Uterus (tissue), 4 donors: ENCODE measurements around the gene CCDC157. TPM values are rescaled to one million over a fixed set of nuclear protein-coding genes. Genes with fewer than 3 reads are reported as not detected.

Source experiments
- DNase-seq, 2 donors: peaks; one replicate each; pipeline ENCODE4 v3.0.0-alpha.2; 2019 to 2020
- H3K27ac ChIP-seq, 2 donors: fragments of 200-600 bp; sonication (generic); 1 replicate in 1 of 2; 2 replicates in 1 of 2; pipeline ENCODE4 v1.5.1; 2016 to 2018
- H3K27me3 ChIP-seq, 2 donors: fragments of 200-600 bp; sonication (generic); one replicate each; pipeline ENCODE4 v1.5.1; 2018 to 2019; ENCODE audit warnings: control low read depth in 1 of 2
- H3K36me3 ChIP-seq, 2 donors: fragments of 200-600 bp; sonication (generic); one replicate each; pipeline ENCODE4 v1.5.1; 2019; ENCODE audit warnings: control low read depth in 1 of 2
- H3K4me1 ChIP-seq, 2 donors: fragments of 200-600 bp; sonication (generic); one replicate each; pipeline ENCODE4 v1.5.1; 2018 to 2019; ENCODE audit warnings: control low read depth in 1 of 2
- H3K4me3 ChIP-seq, 2 donors: fragments of 200-600 bp; sonication (generic); 1 replicate in 1 of 2; 2 replicates in 1 of 2; pipeline ENCODE4 v1.5.1; 2018 to 2019; ENCODE audit warnings: mild to moderate bottlenecking in 1 of 2
- H3K9me3 ChIP-seq, 2 donors: fragments of 200-600 bp; sonication (generic); one replicate each; pipeline ENCODE4 v1.5.1; 2019; ENCODE audit warnings: control low read depth in 1 of 2
- POLR2A ChIP-seq, 2 donors: fragments of 450-650 bp; IDR thresholded peaks; one replicate each; pipeline ENCODE4 v1.6.1; 2016; ENCODE audit warnings: antibody characterized with exemption in 2 of 2, mild to moderate bottlenecking in 1 of 2, moderate library complexity in 1 of 2
- intact Hi-C: fragments of 100-400 bp; cut with DNase I; formaldehyde crosslinking; loops from one replicate; pipeline ENCODE4 v1.15.1; 2023; ENCODE audit warnings: low total_unique reads
- total RNA-seq, 4 donors: library from RNA; depleted of rRNA in 3 of 4; stranded (reverse); fragments of >200 nt in 3 of 4; gene quantifications; one replicate each; pipeline versions ENCODE4 v1.1.0 to v1.2.4, GENCODE V29; 2014 to 2023
- TF ChIP-seq, protein P1 (sequence below), 4 experiments: fragments of 200-600 bp in 2 of 4; fragments of 450-650 bp in 2 of 4; sonication (generic) in 2 of 4; IDR thresholded peaks; one replicate each; pipeline ENCODE4 v1.5.1; 2016 to 2019; ENCODE audit warnings: antibody characterized with exemption in 4 of 4, mild to moderate bottlenecking in 2 of 4, moderate library complexity in 1 of 4
- donor health status: DM: yes; HTN: yes; CAD: no.

CCDC157 gene
- total RNA-seq, 4 donors from 2014 or later, result 2.9 to 6.8 (median 4.6) TPM; not detected in 1

DNA sequence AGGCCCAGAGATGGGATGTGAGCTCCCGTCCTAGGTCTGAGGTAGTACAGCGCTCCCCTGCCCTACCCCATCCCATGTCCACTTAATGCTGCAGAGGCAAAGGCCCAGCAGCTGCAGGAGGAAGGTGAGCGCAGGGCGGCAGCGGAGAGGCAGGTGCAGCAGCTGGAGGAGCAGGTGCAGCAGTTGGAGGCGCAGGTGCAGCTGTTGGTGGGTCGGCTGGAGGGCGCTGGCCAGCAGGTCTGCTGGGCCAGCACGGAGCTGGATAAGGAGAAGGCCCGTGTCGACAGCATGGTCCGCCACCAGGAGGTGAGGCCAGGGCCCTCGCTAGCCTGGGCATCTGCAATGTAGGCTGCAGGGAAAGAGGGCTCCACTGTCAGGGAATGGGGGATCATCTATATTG lies 15.2 kb downstream of the CCDC157 start:
- Histone ChIP-seq H3K4me1 (no peaks in the 10 kb centered on the region), H3K9me3 (no peaks in the 10 kb centered on the region), H3K36me3 (no peaks in the 10 kb centered on the region), H3K27ac (no peak overlapping the region), H3K4me3 (no peak overlapping the region), H3K27me3 (no peaks in the 10 kb centered on the region)
- TF ChIP-seq, protein P1, sequence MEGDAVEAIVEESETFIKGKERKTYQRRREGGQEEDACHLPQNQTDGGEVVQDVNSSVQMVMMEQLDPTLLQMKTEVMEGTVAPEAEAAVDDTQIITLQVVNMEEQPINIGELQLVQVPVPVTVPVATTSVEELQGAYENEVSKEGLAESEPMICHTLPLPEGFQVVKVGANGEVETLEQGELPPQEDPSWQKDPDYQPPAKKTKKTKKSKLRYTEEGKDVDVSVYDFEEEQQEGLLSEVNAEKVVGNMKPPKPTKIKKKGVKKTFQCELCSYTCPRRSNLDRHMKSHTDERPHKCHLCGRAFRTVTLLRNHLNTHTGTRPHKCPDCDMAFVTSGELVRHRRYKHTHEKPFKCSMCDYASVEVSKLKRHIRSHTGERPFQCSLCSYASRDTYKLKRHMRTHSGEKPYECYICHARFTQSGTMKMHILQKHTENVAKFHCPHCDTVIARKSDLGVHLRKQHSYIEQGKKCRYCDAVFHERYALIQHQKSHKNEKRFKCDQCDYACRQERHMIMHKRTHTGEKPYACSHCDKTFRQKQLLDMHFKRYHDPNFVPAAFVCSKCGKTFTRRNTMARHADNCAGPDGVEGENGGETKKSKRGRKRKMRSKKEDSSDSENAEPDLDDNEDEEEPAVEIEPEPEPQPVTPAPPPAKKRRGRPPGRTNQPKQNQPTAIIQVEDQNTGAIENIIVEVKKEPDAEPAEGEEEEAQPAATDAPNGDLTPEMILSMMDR (IDR thresholded peaks at IDR 0.05), result no peak
- TF ChIP-seq POLR2A (IDR thresholded peaks at IDR 0.05), result no peak
- intact Hi-C loops, result no loop called here
- DNase-seq, result no peak

- no peak for DNase-seq
- Histone ChIP-seq H3K27ac (no peak overlapping the region), H3K27me3 (no peaks in the 10 kb centered on the region), H3K4me3 (no peak overlapping the region), H3K9me3 (no peaks in the 10 kb centered on the region), H3K4me1 (no peaks in the 10 kb centered on the region), H3K36me3 (no peaks in the 10 kb centered on the region)
- TF ChIP-seq, protein P1 (IDR thresholded peaks at IDR 0.05), result no peak
- no peak for TF ChIP-seq POLR2A (IDR thresholded peaks at IDR 0.05)
- intact Hi-C loops, result no loop called here
Observed at GRCh38 chr22:30372915-30373314, 16.1 kb downstream of the CCDC157 start.

DNA sequence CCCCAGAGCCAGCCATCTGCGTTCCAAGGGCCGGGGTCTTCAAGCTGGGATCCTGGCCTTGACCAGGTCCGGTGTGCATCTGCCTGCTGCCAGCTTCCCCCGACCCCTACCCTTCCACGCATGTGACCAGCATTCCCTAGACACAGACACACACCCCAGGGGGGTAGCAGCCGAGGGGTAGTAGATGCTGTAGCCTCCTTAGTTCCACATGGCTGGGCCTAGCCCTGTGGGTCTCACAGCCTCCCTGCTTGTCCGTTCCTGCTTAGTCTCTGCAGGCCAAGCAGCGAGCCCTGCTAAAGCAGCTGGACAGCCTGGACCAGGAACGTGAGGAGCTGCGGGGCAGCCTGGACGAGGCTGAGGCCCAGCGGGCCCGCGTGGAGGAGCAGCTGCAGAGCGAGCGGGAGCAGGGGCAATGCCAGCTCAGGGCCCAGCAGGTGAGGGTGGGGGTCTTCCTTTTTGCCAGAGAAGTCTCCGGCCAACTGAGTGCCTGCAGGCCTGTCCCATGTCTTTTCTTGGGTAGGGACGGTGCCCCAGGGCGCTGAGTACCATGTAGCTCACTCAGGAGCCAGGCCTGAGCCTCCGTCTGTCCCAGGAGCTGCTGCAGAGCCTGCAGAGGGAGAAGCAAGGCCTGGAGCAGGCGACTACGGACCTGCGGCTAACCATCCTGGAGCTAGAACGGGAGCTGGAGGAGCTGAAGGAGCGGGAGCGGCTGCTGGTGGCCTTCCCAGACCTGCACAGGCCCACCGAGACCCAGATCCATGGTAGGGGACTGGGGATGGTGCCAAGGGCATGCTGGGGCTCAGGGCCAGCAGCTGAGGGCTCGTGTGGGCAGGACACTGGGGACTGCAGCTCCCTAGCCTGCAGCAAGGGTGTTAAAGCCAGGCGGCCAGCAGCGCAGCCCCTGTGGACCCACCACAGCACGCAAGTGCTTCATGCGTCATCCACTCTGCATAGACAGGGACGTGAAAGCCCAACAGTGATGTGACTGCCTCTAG lies 16.8 kb downstream of the CCDC157 start:
- no peaks in the 10 kb centered on the region for H3K4me1 ChIP-seq
- no peak for DNase-seq
- no peaks in the 10 kb centered on the region for H3K36me3 ChIP-seq
- no peak overlapping the region for H3K27ac ChIP-seq
- no peak overlapping the region for H3K4me3 ChIP-seq
- intact Hi-C loops, result no loop called here
- H3K27me3 ChIP-seq, result no peaks in the 10 kb centered on the region
- no peak for TF ChIP-seq POLR2A (IDR thresholded peaks at IDR 0.05)
- TF ChIP-seq, protein P1 (IDR thresholded peaks at IDR 0.05), result no peak
- H3K9me3 ChIP-seq, result no peaks in the 10 kb centered on the region

DNA sequence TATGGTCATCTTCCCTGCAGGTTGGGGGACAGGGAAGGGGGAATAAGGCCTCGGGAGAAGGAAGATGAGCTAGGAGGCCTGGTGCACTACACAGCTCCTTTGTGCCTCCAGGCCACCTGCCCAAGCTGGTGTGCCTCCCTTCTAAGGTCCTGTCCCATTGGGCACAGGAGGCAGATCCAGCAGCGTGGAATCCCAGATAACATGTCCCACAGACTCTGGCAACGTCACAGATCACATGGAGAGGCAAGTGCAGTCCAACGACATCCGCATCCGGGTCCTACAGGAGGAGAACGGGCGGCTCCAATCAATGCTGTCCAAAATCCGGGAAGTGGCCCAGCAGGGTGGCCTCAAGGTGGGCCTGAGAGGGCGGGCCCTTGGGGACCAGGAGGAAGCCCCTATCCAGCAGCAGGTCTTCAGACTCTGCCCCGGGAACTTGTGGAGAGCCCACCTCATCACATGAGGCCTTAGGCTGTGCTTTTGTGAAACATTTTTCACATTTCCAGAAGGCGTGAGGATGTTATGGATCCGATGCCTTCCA lies 18.6 kb downstream of the CCDC157 start:
- Histone ChIP-seq H3K9me3 (no peaks in the 10 kb centered on the region), H3K4me3 (no peak overlapping the region), H3K4me1 (no peaks in the 10 kb centered on the region), H3K36me3 (no peaks in the 10 kb centered on the region), H3K27me3 (no peaks in the 10 kb centered on the region), H3K27ac (no peak overlapping the region)
- intact Hi-C loops, result no loop called here
- DNase-seq, result no peak
- TF ChIP-seq, protein P1 (IDR thresholded peaks at IDR 0.05), result no peak
- TF ChIP-seq POLR2A (IDR thresholded peaks at IDR 0.05), result no peak

- no peaks in the 10 kb centered on the region for H3K9me3 ChIP-seq
- no peak overlapping the region for H3K27ac ChIP-seq
- TF ChIP-seq, protein P1 (IDR thresholded peaks at IDR 0.05), result no peak
- TF ChIP-seq POLR2A (IDR thresholded peaks at IDR 0.05), result no peak
- H3K4me3 ChIP-seq, result no peak overlapping the region
- no peaks in the 10 kb centered on the region for H3K4me1 ChIP-seq
- no peaks in the 10 kb centered on the region for H3K27me3 ChIP-seq
- no peak for DNase-seq
- no peaks in the 10 kb centered on the region for H3K36me3 ChIP-seq
- intact Hi-C loops, result no loop called here
Observed at GRCh38 chr22:30380011-30380410, 23.2 kb downstream of the CCDC157 start.
